B cell (primary cell): ENCODE measurements around the gene WWTR1. TPM values are rescaled to one million over a fixed set of nuclear protein-coding genes. Genes with fewer than 3 reads are reported as not detected.

Source experiments
- ATAC-seq: fragments of 200-7000 bp; cut with Tn5 transposase; one replicate; pipeline ENCODE4 v1.10.0; 2021; ENCODE audit warnings: low read depth, mild to moderate bottlenecking, moderate number of reproducible peaks, moderate library complexity
- CTCF ChIA-PET: fragments of 350-600 bp; sonication (Branson Sonifier 250); formaldehyde crosslinking; loops from one replicate; lab custom pipeline; 2021; ENCODE audit warnings: antibody characterized with exemption, inconsistent platforms; lab: Charles Lee
- POLR2A ChIA-PET: fragments of 350-600 bp; sonication (Branson Sonifier 250); formaldehyde crosslinking; loops from one replicate; lab custom pipeline; 2021; ENCODE audit warnings: antibody characterized with exemption; lab: Charles Lee
- DNase-seq: peaks from one replicate; pipeline ENCODE4 v3.0.0; 2013
- H2AFZ ChIP-seq: 2 replicates; pipeline ENCODE4 v1.6.1; 2012; ENCODE audit warnings: mild to moderate bottlenecking, low read depth, low read length; ENCODE audit not compliant: insufficient read depth, poor library complexity, severe bottlenecking
- H3K27ac ChIP-seq, 2 donors: 1 replicate in 1 of 2; 2 replicates in 1 of 2; pipeline ENCODE4 v1.5.1; 2012 to 2013; ENCODE audit warnings: low read length in 2 of 2, mild to moderate bottlenecking in 2 of 2, moderate library complexity in 1 of 2
- H3K27me3 ChIP-seq, 4 experiments: fragments of 200-600 bp in 1 of 4; sonication (generic) in 1 of 4; replicated peaks in 1 of 4; 1 replicate in 2 of 4; 2 replicates in 2 of 4; pipeline versions ENCODE4 v1.6.1 to v1.7.0; 2013 to 2016; ENCODE audit warnings: low read length in 3 of 4, mild to moderate bottlenecking in 2 of 4, mixed read lengths in 1 of 4, moderate library complexity in 1 of 4; ENCODE audit not compliant: insufficient read depth in 4 of 4, control insufficient read depth in 3 of 4; ENCODE audit errors: control extremely low read depth in 1 of 4
- H3K36me3 ChIP-seq, 2 experiments: replicated peaks in 1 of 2; 1 replicate in 1 of 2; 2 replicates in 1 of 2; pipeline versions ENCODE4 v1.6.1 to v1.7.1; 2013; ENCODE audit warnings: low read length in 1 of 2; ENCODE audit not compliant: insufficient read depth in 2 of 2, control insufficient read depth in 1 of 2; ENCODE audit errors: control extremely low read depth in 1 of 2, extremely low read depth in 1 of 2
- H3K4me1 ChIP-seq, 2 donors: fragments of 200-600 bp in 1 of 2; sonication (generic) in 1 of 2; 1 replicate in 1 of 2; 2 replicates in 1 of 2; pipeline versions ENCODE4 v1.5.1 to v1.6.1; 2013 to 2017; ENCODE audit warnings: low read length in 2 of 2; ENCODE audit not compliant: control insufficient read depth in 2 of 2, insufficient read depth in 2 of 2
- H3K4me2 ChIP-seq: replicated peaks from 2 replicates; pipeline ENCODE3; 2012; ENCODE audit warnings: mild to moderate bottlenecking, low read depth, low read length; ENCODE audit not compliant: poor library complexity, severe bottlenecking
- H3K4me3 ChIP-seq, 5 experiments: fragments of 200-600 bp in 1 of 5; sonication (generic) in 1 of 5; 1 replicate in 3 of 5; 2 replicates in 2 of 5; pipeline versions ENCODE4 v1.5.1 to v1.7.0; 2011 to 2016; ENCODE audit warnings: low read length in 4 of 5, mild to moderate bottlenecking in 4 of 5, low read depth in 2 of 5, control low read depth in 1 of 5, moderate library complexity in 1 of 5; ENCODE audit not compliant: insufficient read depth in 1 of 5; ENCODE audit errors: control extremely low read depth in 1 of 5, extremely low read depth in 1 of 5
- H3K79me2 ChIP-seq: fragments of 200-600 bp; sonication (generic); one replicate; pipeline ENCODE4 v1.6.0; 2016; ENCODE audit warnings: low read length; ENCODE audit not compliant: control insufficient read depth, insufficient read depth
- H3K9ac ChIP-seq: fragments of 200-600 bp; sonication (generic); 2 replicates; pipeline ENCODE4 v1.6.1; 2017; ENCODE audit warnings: mild to moderate bottlenecking, low read length, moderate library complexity
- H3K9me3 ChIP-seq, 3 donors: one replicate each; pipeline versions ENCODE4 v1.6.1 to v1.7.1; 2013; ENCODE audit warnings: low read length in 2 of 3; ENCODE audit not compliant: control insufficient read depth in 2 of 3, insufficient read depth in 1 of 3; ENCODE audit errors: control extremely low read depth in 1 of 3
- H4K20me1 ChIP-seq: 2 replicates; pipeline ENCODE4 v1.6.0; 2012; ENCODE audit warnings: mild to moderate bottlenecking, low read length; ENCODE audit not compliant: insufficient read depth, control insufficient read depth, poor library complexity, severe bottlenecking
- H3K27ac Mint-ChIP-seq: one replicate; pipeline ENCODE4 v1.8.0; 2021; ENCODE audit warnings: mixed read lengths
- H3K27me3 Mint-ChIP-seq: one replicate; pipeline ENCODE4 v1.8.0; 2021; ENCODE audit warnings: mixed read lengths
- H3K4me1 Mint-ChIP-seq: one replicate; pipeline ENCODE4 v1.8.0; 2021; ENCODE audit warnings: mixed read lengths
- H3K4me3 Mint-ChIP-seq: one replicate; pipeline ENCODE4 v1.8.0; 2021; ENCODE audit warnings: mixed read lengths
- H3K9me3 Mint-ChIP-seq: one replicate; pipeline ENCODE4 v1.8.0; 2022; ENCODE audit warnings: mixed read lengths; ENCODE audit not compliant: insufficient read depth
- EZH2 ChIP-seq: IDR thresholded peaks from 2 replicates; pipeline ENCODE4 v1.6.1; 2012; ENCODE audit warnings: borderline replicate concordance, low read depth, mild to moderate bottlenecking, moderate library complexity, low read length; ENCODE audit not compliant: insufficient read depth, poor library complexity, severe bottlenecking
- WGBS: methylation state at CpG from one replicate; pipeline ENCODE4 v1.1.5; 2013; ENCODE audit warnings: missing lambda C conversion rate; ENCODE audit not compliant: insufficient coverage; 5-methylcytosine and 5-hydroxymethylcytosine counted together
- intact Hi-C: fragments of 100-400 bp; cut with micrococcal nuclease; formaldehyde crosslinking; loops from one replicate; pipeline ENCODE4 v1.10.0; 2022
- polyA plus RNA-seq: library from polyadenylated mRNA; depleted of rRNA; stranded (reverse); fragments of >200 nt; gene quantifications from 2 replicates; pipeline ENCODE4 v1.2.3, GENCODE V29; 2012
- total RNA-seq, 2 donors: library from RNA; stranded (reverse); fragments of 120-200 nt in 1 of 2; gene quantifications; 1 replicate in 1 of 2; 2 replicates in 1 of 2; pipeline versions ENCODE4 v1.2.3 to v1.2.4, GENCODE V29; 2013 to 2022
- TF ChIP-seq, protein P1 (sequence below): fragments of 200-600 bp; IDR thresholded peaks from one replicate; pipeline ENCODE4 v1.8.0; 2022; ENCODE audit warnings: antibody characterized with exemption, mild to moderate bottlenecking

The WWTR1 gene
- total and polyA plus RNA-seq, 2 donors (not counting 1 experiment from before 2014, with no cell fraction given), result 0.79 to 2.3 TPM

DNA sequence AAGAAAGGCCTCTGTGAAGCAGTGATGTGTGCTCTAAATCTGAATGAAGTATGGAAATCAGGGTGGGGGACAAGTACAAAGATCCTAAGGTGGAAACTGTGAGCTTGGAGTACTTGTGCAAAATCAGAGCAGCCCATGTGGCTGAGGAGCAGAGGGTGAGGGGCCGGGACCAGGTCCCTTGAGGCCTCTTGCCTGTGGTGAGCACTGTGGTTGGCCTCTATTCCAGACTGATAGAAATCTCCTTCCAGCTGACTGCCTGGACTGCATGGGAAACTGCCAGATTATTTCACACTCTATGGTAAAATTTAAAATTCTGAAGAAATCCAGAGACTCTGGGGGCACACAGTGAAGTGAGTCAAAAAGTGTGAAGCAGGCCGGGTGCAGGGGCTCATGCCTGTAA, 101.9 kb downstream of the WWTR1 start:
- no peak overlapping the region for H3K4me3 Mint-ChIP-seq
- H3K9ac ChIP-seq, result no peak overlapping the region
- intact Hi-C loops, result no loop called here
- H3K9me3 ChIP-seq, result no peaks in the 10 kb centered on the region
- ATAC-seq (no peak), DNase-seq (no peak)
- H3K36me3 ChIP-seq, result no peaks in the 10 kb centered on the region
- no peaks in the 10 kb centered on the region for H3K4me1 Mint-ChIP-seq
- CTCF ChIA-PET, result interaction anchor here (2.6 kb wide), 1 partner anchor 13 kb away, joined by 12 read pairs; no protein-coding TSS in a partner anchor
- no peaks in the 10 kb centered on the region for H3K9me3 Mint-ChIP-seq
- no peak overlapping the region for H3K27ac ChIP-seq
- no peak overlapping the region for H3K4me2 ChIP-seq
- peaks cover 5% of the 10 kb centered on the region for H3K27me3 Mint-ChIP-seq
- 51% methylated on average over 2 of the region's 2 CpGs for WGBS
- H3K27ac Mint-ChIP-seq, result no peak overlapping the region
- no peaks in the 10 kb centered on the region for H4K20me1 ChIP-seq
- TF ChIP-seq, protein P1, sequence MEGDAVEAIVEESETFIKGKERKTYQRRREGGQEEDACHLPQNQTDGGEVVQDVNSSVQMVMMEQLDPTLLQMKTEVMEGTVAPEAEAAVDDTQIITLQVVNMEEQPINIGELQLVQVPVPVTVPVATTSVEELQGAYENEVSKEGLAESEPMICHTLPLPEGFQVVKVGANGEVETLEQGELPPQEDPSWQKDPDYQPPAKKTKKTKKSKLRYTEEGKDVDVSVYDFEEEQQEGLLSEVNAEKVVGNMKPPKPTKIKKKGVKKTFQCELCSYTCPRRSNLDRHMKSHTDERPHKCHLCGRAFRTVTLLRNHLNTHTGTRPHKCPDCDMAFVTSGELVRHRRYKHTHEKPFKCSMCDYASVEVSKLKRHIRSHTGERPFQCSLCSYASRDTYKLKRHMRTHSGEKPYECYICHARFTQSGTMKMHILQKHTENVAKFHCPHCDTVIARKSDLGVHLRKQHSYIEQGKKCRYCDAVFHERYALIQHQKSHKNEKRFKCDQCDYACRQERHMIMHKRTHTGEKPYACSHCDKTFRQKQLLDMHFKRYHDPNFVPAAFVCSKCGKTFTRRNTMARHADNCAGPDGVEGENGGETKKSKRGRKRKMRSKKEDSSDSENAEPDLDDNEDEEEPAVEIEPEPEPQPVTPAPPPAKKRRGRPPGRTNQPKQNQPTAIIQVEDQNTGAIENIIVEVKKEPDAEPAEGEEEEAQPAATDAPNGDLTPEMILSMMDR, result no peak
- TF ChIP-seq EZH2, result no peak
- H3K4me1 ChIP-seq, result no peaks in the 10 kb centered on the region
- H3K27me3 ChIP-seq, result no peaks in the 10 kb centered on the region
- no peak overlapping the region for H3K4me3 ChIP-seq
- POLR2A ChIA-PET, result no interaction called here
- H3K79me2 ChIP-seq, result no peaks in the 10 kb centered on the region
- H2AFZ ChIP-seq, result no peak overlapping the region

DNA sequence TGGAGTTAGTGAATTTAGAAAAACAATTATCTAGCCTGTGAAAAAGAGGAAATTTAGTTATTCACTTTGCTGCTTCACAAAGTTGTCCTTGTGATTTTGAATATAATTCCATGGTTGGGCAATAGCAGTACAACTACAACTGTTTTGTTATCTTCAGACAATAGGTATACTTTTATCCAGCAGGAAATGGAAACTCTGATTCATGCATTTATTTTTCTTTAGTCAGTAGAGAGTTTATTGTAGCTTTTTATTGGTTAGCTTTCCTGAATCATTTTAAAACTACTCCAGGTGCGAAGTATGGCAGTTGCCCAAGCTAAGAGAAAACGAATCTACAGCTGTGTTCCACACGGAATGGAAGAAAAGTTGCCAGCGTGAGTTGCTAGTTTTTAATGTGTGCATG, 103.0 kb downstream of the WWTR1 start:
- no peaks in the 10 kb centered on the region for H3K9me3 ChIP-seq
- intact Hi-C loops, result no loop called here
- DNase-seq, result no peak
- ChIA-PET POLR2A (no interaction called here), CTCF (interaction anchor here (2.6 kb wide), 1 partner anchor 14 kb away, joined by 12 read pairs; no protein-coding TSS in a partner anchor)
- H3K36me3 ChIP-seq, result no peaks in the 10 kb centered on the region
- H3K4me2 ChIP-seq, result no peak overlapping the region
- H4K20me1 ChIP-seq, result no peaks in the 10 kb centered on the region
- Mint-ChIP-seq H3K27ac (no peak overlapping the region), H3K27me3 (peaks cover 5% of the 10 kb centered on the region), H3K4me1 (no peaks in the 10 kb centered on the region), H3K4me3 (no peak overlapping the region), H3K9me3 (no peaks in the 10 kb centered on the region)
- H3K27ac ChIP-seq, result no peak overlapping the region
- H3K9ac ChIP-seq, result no peak overlapping the region
- no peaks in the 10 kb centered on the region for H3K4me1 ChIP-seq
- no peak for TF ChIP-seq EZH2
- TF ChIP-seq, protein P1, result no peak
- H3K4me3 ChIP-seq, result no peak overlapping the region
- no peak overlapping the region for H2AFZ ChIP-seq
- no CpG with 5 or more reads among the region's 4 CpGs for whole genome bisulfite sequencing
- no peaks in the 10 kb centered on the region for H3K27me3 ChIP-seq
- ATAC-seq, result no peak
- H3K79me2 ChIP-seq, result no peaks in the 10 kb centered on the region
